ENCODE measurements around the gene USH2A.
"Not testable (repeated sequence)": the region's sequence is repeated elsewhere in the genome, so short reads cannot be mapped to it uniquely, and the experiment has no call there.

The USH2A gene

GRCh38 chr1:216200941-216201340, 222.3 kb downstream of the USH2A start:
- no peak for DNase-seq (ENCODE audit: low read depth, low spot score)

- no peak for DNase-seq (ENCODE audit: low read depth, low spot score)
Observed at GRCh38 chr1:216194721-216195120, 228.5 kb downstream of the USH2A start.

- DNase-seq (ENCODE audit: low read depth, low spot score) = no peak
Observed at GRCh38 chr1:216193839-216194443, 229.3 kb downstream of the USH2A start.

GRCh38 chr1:216190438-216190837, 232.8 kb downstream of the USH2A start:
- DNase-seq (ENCODE audit: low read depth, low spot score) = no peak

- no peak for DNase-seq (ENCODE audit: low read depth, low spot score)
Observed at GRCh38 chr1:216186816-216187215, 236.4 kb downstream of the USH2A start.

GRCh38 chr1:216186141-216186540, 237.1 kb downstream of the USH2A start:
- DNase-seq (ENCODE audit: low read depth, low spot score) = no peak

- no peak for DNase-seq (ENCODE audit: low read depth, low spot score)
Observed at GRCh38 chr1:216184126-216184680, 239.0 kb downstream of the USH2A start.

- no peak for DNase-seq (ENCODE audit: low read depth, low spot score)
Observed at GRCh38 chr1:216183454-216183853, 239.8 kb downstream of the USH2A start.

- DNase-seq (ENCODE audit: low read depth, low spot score) = peak; percentile 72
Observed at GRCh38 chr1:216183007-216183406, 240.2 kb downstream of the USH2A start.

GRCh38 chr1:216181590-216181989, 241.7 kb downstream of the USH2A start:
- DNase-seq (ENCODE audit: low read depth, low spot score) = no peak

- no peak for DNase-seq (ENCODE audit: low read depth, low spot score)
Observed at GRCh38 chr1:216178281-216178680, 245.0 kb downstream of the USH2A start.

- no peak for DNase-seq (ENCODE audit: low read depth, low spot score)
Observed at GRCh38 chr1:216176970-216177369, 246.3 kb downstream of the USH2A start.

GRCh38 chr1:216175714-216176113, 247.5 kb downstream of the USH2A start:
- peak; percentile 35 for DNase-seq (ENCODE audit: low read depth, low spot score)

- no peak for DNase-seq (ENCODE audit: low read depth, low spot score)
Observed at GRCh38 chr1:216173376-216173995, 249.8 kb downstream of the USH2A start.

- DNase-seq (ENCODE audit: low read depth, low spot score) = no peak
Observed at GRCh38 chr1:216169351-216169750, 253.9 kb downstream of the USH2A start.

- DNase-seq (ENCODE audit: low read depth, low spot score) = no peak
Observed at GRCh38 chr1:216168546-216168945, 254.7 kb downstream of the USH2A start.

GRCh38 chr1:216154063-216154462, 269.2 kb downstream of the USH2A start:
- DNase-seq (ENCODE audit: low read depth, low spot score) = no peak

- DNase-seq (ENCODE audit: low read depth, low spot score) = no peak
Observed at GRCh38 chr1:216153130-216153529, 270.1 kb downstream of the USH2A start.

GRCh38 chr1:216145451-216146018, 277.7 kb downstream of the USH2A start:
- not testable (repeated sequence) for DNase-seq (ENCODE audit: low read depth, low spot score)

- no peak for DNase-seq (ENCODE audit: low read depth, low spot score)
Observed at GRCh38 chr1:216144661-216145450, 278.4 kb downstream of the USH2A start.

GRCh38 chr1:216142921-216143320, 280.3 kb downstream of the USH2A start:
- DNase-seq (ENCODE audit: low read depth, low spot score) = no peak
